GM18505 (cell line): ENCODE measurements around the gene SYNGR2.

Experiments used
- ATAC-seq: cut with Tn5 transposase; IDR thresholded peaks from one replicate; pipeline ENCODE4 v1.9.1; 2021; ENCODE audit not compliant: unreplicated experiment
- POLR2A ChIP-seq: IDR thresholded peaks from 4 replicates; pipeline ENCODE4 v1.6.1; 2011; ENCODE audit warnings: borderline replicate concordance; ENCODE audit not compliant: insufficient read depth, insufficient read length; ENCODE audit errors: extremely low read depth

The SYNGR2 gene

DNA sequence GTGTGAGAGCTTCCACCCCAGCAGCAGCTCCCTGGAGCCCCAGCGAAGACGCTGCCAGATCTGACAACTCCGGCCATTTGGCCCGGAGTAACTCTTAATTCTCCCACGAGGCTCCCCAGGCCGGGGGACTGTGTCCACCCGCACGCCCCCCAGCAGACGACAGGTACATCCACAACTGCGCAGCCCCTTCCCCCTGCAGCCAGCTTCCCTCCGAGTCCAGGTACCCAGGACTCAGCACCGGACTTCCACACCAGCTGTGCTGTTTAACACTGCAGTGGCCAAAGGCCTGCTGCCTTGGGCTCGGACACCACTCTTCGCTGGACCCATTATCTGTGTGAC lies 7.2 kb downstream of the SYNGR2 start:
- ATAC-seq, result no peak
- TF ChIP-seq POLR2A, result no peak

DNA sequence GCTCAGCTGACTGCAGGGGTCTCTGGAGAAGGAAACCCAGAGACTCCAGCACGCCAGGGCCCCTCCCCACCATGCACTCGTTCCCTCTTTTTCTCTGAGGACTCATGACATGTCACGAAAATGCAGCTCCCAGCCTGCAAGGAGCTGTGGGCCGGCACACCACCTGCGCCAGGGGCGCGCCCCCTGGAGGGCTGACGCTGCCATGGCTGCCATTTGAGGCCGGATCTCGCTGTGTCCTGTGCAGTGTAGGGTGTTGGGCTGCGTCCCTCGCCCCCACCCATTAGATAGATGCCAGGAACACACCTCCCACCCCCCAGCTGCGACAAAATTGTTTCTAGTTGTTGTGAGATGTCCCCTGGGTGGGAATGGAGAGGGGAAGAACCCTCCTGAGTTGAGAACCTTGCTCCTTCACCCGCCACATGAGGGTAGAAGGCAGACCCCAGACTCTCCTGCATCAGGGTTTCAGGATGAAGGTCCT lies 8.2 kb downstream of the SYNGR2 start:
- ATAC-seq, result no peak
- no peak for TF ChIP-seq POLR2A

DNA sequence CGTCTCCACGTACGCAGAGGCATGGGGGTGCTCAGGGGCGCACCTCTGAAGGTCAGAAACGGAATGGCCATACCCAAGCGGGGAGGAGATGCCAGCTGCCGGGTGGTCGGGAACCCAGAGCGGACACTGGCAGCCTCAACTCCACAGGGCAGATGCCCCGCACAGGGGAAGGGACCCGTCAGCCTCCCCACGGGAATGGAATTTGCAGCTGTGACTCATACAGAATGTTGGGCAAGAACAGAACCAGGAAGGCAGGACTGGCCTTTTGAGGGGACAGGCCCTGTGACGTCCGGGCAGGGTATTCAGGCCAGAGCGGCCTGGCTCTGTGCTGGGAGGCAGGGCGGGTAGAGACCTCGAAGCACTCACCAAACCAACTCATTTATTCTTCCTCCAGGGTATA lies 11.0 kb downstream of the SYNGR2 start:
- TF ChIP-seq POLR2A, result no peak
- no peak for ATAC-seq

DNA sequence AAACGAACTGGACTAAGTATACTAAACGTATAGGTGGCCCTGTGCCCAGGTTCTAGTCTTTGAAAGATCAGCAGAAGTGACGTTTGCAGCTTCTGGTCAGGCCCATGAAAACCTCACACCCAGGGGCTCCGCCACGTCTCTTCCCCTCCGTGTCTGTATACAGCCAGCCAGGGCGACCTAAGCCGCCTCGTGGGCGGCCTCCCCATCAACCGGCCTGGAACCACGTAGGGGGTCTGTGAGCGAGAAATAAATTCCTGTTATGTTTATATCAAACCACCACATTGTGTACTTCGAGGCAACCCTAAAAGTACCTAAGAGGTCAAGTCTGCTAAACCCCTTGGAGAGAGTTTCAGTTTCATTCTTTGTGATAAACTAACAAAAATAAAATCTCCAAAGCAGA lies 11.7 kb downstream of the SYNGR2 start:
- no peak for ATAC-seq
- no peak for TF ChIP-seq POLR2A

DNA sequence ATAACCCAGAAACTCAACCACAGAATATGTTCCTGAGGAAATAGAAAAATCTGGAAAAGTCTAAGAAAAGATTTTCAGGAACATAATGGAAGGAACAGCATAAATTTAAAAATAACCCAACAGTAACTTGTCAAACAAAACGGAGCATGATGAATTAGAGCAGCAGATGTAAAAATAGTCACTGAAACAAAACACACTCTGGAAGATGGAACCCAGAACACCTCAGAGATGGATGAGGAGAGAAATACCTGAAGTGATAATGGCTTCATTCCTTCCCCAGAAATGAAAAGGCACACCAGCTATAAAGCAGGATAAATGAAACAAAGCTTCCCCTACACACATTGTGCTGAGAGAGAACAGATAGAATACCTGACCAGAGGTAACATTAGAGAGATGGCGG lies 12.1 kb downstream of the SYNGR2 start:
- TF ChIP-seq POLR2A, result no peak
- ATAC-seq, result no peak

DNA sequence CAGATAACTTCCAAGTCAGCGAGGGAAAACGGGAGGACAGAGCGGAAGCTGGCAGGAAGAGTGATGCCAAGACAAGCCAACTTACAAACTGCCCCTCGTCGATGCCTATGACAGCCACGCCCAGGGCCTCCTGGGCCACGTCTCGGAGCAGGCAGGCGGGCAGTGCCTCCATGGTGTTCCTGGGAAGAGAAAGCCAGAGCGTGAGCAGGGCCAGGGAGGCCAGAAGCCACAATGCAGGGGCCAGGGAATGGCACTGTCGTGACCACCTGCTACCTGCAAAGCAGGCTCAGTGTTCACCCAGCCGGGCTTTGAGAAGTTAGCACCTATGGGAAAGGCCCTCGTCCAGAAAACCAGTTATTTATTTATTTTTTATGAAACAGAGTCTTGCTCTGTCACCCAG lies 14.1 kb downstream of the SYNGR2 start:
- no peak for TF ChIP-seq POLR2A
- no peak for ATAC-seq

DNA sequence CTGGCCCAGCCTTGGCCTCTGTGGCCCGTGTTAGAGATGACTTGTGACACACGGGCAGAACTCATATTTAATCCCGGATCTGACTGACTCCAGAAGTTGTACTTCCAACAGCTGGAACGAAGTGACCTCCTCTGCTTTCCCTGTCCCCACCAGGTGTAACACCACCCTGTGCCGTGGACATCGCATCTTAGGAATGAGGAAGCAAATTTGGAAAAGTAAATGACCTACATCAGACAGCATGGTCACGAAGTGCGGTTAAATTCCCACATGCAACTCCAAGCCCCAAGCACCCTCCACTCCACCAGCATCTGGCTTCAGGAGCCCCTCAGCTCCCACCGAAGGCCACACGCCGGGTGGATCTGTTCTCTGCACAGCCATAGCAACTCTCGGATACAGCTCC lies 15.5 kb downstream of the SYNGR2 start:
- ATAC-seq, result no peak
- TF ChIP-seq POLR2A, result no peak

DNA sequence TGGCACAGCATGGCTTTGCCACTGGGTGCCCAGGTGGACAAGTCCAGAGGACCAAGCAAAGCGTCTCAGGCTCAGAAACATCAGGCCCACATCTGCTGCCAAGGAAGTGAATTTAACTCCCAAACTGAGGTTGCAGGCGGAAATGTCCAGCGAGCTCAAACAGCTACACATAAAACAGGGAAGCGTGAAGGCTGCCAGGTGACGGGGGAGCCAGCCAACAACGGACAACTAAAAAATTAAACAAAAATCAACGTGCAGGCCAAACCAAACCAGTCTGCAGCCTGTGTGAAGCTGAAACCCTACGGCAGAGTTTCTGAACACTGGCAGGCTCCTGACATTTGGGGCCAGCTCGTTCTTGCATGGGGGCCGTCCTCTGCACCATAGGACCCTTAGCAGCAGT lies 16.0 kb downstream of the SYNGR2 start:
- TF ChIP-seq POLR2A, result no peak

DNA sequence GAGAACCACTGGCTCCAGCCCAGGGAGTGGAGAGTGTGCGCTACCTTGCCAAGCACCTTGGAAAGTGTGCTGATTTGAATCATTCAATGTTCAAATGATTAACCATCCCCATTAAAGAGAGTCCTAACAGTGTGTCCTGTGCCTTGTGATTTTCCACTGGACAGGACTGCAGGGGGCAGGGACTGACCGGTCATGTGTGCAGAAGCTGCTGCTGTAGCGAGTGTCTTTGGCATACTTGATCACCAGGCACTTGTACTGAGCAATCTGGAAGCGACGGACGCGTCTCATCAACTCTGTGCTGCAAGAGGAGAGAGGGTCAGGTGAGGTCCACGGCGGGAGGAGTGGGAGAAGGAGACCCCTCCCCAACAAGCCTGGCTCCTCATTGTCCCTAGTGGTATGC lies 16.5 kb downstream of the SYNGR2 start:
- ATAC-seq, result no peak
- no peak for TF ChIP-seq POLR2A

More for the DNA sequence above, 16.0 kb downstream of the SYNGR2 start:
- ATAC-seq, result no peak

DNA sequence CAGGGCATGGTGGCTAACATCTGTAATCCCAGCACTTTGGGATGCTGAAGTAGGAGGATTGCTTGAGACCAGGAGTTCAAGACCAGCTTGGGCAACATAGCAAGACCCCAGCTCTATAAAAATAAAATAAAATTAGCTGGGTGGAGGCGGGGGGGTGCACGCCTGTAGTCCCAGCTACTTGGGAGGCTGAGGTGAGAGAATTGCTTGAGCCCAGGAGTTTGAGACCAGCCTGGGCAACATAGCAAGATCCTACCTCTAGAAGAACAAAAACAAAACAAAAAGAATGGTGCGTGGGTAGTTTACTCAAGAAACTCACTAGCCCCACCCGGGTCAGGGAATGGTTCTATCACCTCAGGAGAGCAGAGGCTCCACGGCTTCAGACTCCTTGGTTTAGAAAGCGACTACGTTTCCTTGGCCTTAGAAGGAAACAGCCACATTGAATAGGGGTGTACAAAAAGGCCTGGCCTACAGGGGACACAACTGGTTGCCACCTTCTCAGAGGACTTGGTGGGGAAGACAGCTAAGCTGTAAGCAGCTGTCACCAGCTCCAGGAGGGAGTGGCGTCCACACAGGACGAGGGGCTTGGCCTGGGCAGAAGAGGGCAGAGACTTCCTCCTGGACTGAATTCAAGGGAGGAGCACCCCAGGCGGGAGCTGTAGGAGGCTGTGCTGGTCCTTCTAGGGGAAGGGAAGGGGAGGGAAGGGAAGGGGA lies 17.8 kb downstream of the SYNGR2 start:
- no peak for TF ChIP-seq POLR2A
- no peak for ATAC-seq

DNA sequence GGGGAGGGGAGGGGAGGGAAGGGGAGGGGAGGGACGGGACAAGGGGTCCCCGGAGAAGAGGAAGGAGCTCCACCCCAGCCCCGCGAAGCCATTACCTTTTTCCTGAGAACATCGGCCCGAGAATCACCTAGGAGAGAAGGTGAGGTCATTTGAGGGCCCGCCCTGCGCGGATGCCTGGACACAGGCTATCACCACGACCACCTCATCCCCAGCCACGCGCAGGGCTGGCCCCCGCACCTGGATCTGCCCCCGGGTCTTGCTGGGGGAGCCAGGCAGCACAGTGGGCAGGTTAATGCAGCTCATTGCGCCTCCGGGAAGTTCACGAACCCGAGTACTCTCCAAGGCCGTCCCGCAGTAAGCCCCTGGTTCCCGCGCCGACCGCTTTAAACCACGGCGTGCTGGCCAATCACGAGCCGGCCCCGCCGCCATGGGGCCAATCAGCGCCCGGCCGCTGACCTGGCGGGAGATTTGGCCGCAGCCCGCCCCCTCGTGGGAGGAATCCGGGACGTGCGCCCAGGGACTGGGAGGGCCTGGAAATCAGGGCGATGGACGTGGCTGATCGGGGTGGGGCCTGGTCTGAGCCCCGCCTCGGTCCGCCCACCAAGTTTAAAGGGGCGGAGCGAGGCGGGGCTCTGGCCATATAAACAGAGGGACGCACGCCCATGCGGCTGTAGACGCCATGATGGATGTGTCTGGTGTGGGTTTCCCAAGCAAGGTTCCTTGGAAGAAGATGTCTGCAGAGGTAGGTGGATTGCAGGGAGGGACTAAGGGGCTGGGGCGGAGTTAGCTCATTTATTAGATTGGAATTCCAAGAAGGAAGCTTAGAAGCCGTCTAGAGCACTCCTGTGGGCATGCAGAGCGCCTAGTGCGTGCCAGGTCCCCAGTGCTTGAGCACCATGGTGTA lies 18.6 kb downstream of the SYNGR2 start, which contains the start of the genes AFMID and TK1:
Gene AFMID (plus strand): TSS at position 671 of the 904 bp plus-strand sequence. CDS start 9 bp downstream, at position 680.
Gene TK1 (minus strand): TSS at position 361 of the 904 bp plus-strand sequence. CDS start 58 bp downstream, at position 303.
- ATAC-seq, result peak; percentile 88
- peak; percentile 96 for TF ChIP-seq POLR2A

DNA sequence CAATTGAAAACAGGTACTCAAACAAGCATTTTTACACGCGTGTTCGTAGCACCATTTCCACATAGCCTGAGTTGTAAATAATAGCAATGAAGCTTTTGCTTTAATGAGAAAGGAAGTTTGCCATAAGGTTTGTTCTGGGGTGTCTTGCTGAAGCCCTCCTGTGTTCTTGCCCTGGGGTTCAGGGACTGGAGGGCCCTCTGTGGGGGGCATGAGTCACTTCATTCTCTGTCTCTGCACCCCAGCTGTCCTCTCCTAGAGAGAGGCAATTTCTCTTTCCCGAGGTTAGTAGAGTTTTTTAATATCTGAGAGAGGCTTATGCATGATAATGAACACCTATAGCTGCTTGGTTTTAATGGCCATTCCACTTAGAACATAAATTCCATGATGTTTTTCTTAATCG lies 28.3 kb downstream of the SYNGR2 start:
- no peak for TF ChIP-seq POLR2A
- ATAC-seq, result no peak

DNA sequence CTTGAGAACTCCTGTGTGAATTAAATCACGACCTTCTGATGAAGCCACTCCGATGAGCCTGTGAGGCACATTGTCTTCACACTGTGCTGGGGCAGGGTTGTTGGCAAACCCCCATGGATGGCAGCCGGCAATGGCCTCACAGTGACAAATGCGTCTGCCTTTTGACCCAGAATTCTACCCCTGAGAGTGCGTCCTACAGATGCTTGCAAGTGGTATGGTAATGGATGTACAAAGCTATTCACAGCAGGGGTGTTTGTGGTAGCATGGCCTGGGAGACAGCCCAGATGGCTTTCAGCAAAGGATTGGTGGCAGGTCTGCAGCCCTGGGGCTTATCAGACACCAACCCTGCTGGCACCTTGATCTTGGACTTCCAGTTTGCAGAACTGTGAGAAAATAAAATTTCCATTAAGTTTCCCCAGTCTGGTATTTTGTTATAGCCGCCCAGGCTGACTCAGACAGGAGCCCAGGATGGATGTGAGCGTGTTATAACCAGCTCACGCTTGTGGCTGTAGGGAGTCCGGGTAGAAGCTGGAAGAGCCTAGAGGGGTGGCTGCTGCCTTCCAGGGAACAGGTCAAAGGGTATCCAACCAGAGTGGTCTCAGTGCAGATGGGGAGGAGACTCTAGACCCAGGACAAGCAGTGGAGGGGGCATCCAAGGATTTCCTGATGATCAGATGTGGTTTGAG lies 28.9 kb downstream of the SYNGR2 start:
- no peak for TF ChIP-seq POLR2A
- no peak for ATAC-seq
